ENCODE measurements around the gene UBAC1.
"Not testable (repeated sequence)": the region's sequence is repeated elsewhere in the genome, so short reads cannot be mapped to it uniquely, and the experiment has no call there.

Gene UBAC1

GRCh38 chr9:135901031-135901758 lies 60.0 kb downstream of the UBAC1 start:
- DNase-seq (ENCODE audit: low spot score) = no peak

GRCh38 chr9:135898634-135899407 lies 62.4 kb downstream of the UBAC1 start:
- DNase-seq (ENCODE audit: low spot score) = no peak

- DNase-seq (ENCODE audit: low spot score) = no peak
Measured at GRCh38 chr9:135896626-135897025, 64.5 kb downstream of the UBAC1 start.

GRCh38 chr9:135896205-135896604 lies 65.0 kb downstream of the UBAC1 start:
- no peak for DNase-seq (ENCODE audit: low spot score)

- no peak for DNase-seq (ENCODE audit: low spot score)
Measured at GRCh38 chr9:135895202-135895848, 65.8 kb downstream of the UBAC1 start.

GRCh38 chr9:135893104-135893503 lies 68.1 kb downstream of the UBAC1 start:
- DNase-seq (ENCODE audit: low spot score) = no peak

GRCh38 chr9:135892327-135892726 lies 68.8 kb downstream of the UBAC1 start:
- not testable (repeated sequence) for DNase-seq (ENCODE audit: low spot score)

- no peak for DNase-seq (ENCODE audit: low spot score)
Measured at GRCh38 chr9:135891027-135891631, 70.0 kb downstream of the UBAC1 start.

GRCh38 chr9:135890190-135891026 lies 70.8 kb downstream of the UBAC1 start:
- DNase-seq (ENCODE audit: low spot score) = no peak

- no peak for DNase-seq (ENCODE audit: low spot score)
Measured at GRCh38 chr9:135889564-135890189, 71.5 kb downstream of the UBAC1 start.

GRCh38 chr9:135888766-135889394 lies 72.3 kb downstream of the UBAC1 start:
- DNase-seq (ENCODE audit: low spot score) = no peak

- DNase-seq (ENCODE audit: low spot score) = no peak
Measured at GRCh38 chr9:135888126-135888765, 72.9 kb downstream of the UBAC1 start.

- no peak for DNase-seq (ENCODE audit: low spot score)
Measured at GRCh38 chr9:135887585-135888050, 73.6 kb downstream of the UBAC1 start.

- no peak for DNase-seq (ENCODE audit: low spot score)
Measured at GRCh38 chr9:135887021-135887507, 74.1 kb downstream of the UBAC1 start.

GRCh38 chr9:135886147-135886981 lies 74.8 kb downstream of the UBAC1 start:
- no peak for DNase-seq (ENCODE audit: low spot score)

- no peak for DNase-seq (ENCODE audit: low spot score)
Measured at GRCh38 chr9:135885100-135885853, 75.9 kb downstream of the UBAC1 start.

GRCh38 chr9:135884328-135885035 lies 76.7 kb downstream of the UBAC1 start:
- DNase-seq (ENCODE audit: low spot score) = peak; percentile 23
